Prostate gland (tissue), 2 donors: ENCODE data around the gene PARP9. TPM values are rescaled to one million over a fixed set of nuclear protein-coding genes. Genes with fewer than 3 reads are reported as not detected.
"Not testable (repeated sequence)": the region's sequence is repeated elsewhere in the genome, so short reads cannot be mapped to it uniquely, and the experiment has no call there.

Experiments
- DNase-seq: peaks from one replicate; pipeline ENCODE4 v3.0.0-alpha.2; 2019; ENCODE audit warnings: low spot score
- H3K27ac ChIP-seq, 2 donors: fragments of 200-600 bp; sonication (generic); 2 replicates each; pipeline ENCODE4 v1.5.1; 2017 to 2019
- H3K27me3 ChIP-seq: fragments of 200-600 bp; sonication (generic); replicated peaks from 2 replicates; pipeline ENCODE4 v1.5.1; 2019; ENCODE audit not compliant: insufficient read depth
- H3K36me3 ChIP-seq, 2 donors: fragments of 200-600 bp; sonication (generic); 1 replicate in 1 of 2; 2 replicates in 1 of 2; pipeline versions ENCODE4 v1.5.1 to v1.8.1; 2017 to 2019
- H3K4me1 ChIP-seq: fragments of 200-600 bp; sonication (generic); replicated peaks from 2 replicates; pipeline ENCODE4 v1.5.1; 2019
- H3K4me3 ChIP-seq, 2 donors: fragments of 200-600 bp; sonication (generic); 2 replicates each; pipeline ENCODE4 v1.5.1; 2017 to 2019
- H3K9me3 ChIP-seq: fragments of 200-600 bp; sonication (generic); 2 replicates; pipeline ENCODE4 v1.5.1; 2017
- POLR2A ChIP-seq: fragments of 450-650 bp; IDR thresholded peaks from one replicate; pipeline ENCODE4 v1.6.1; 2016; ENCODE audit warnings: antibody characterized with exemption, mild to moderate bottlenecking
- POLR2AphosphoS5 ChIP-seq: sonication (generic); formaldehyde crosslinking; IDR thresholded peaks from one replicate; pipeline ENCODE4 v1.6.1; 2017; ENCODE audit warnings: antibody characterized with exemption
- WGBS: methylation state at CpG from one replicate; pipeline ENCODE4 v1.1.5; 2018; 5-methylcytosine and 5-hydroxymethylcytosine counted together
- intact Hi-C: fragments of 100-400 bp; cut with DNase I; formaldehyde crosslinking; loops from one replicate; pipeline ENCODE4 v1.14.2; 2022
- total RNA-seq, 2 donors: library from RNA; depleted of rRNA; stranded (reverse); fragments of >200 nt; gene quantifications; one replicate each; pipeline ENCODE4 v1.1.0, GENCODE V29; 2016
- TF ChIP-seq, protein P1 (sequence below), 4 experiments: fragments of 200-600 bp in 2 of 4; fragments of 450-650 bp in 2 of 4; sonication (generic) in 2 of 4; IDR thresholded peaks; 1 replicate in 3 of 4; 2 replicates in 1 of 4; pipeline ENCODE4 v1.5.1; 2016 to 2019; ENCODE audit warnings: antibody characterized with exemption in 4 of 4, mild to moderate bottlenecking in 2 of 4, moderate library complexity in 2 of 4

Gene PARP9
- total RNA-seq, 2 donors from 2014 or later = 30.4 to 41.7 TPM

DNA sequence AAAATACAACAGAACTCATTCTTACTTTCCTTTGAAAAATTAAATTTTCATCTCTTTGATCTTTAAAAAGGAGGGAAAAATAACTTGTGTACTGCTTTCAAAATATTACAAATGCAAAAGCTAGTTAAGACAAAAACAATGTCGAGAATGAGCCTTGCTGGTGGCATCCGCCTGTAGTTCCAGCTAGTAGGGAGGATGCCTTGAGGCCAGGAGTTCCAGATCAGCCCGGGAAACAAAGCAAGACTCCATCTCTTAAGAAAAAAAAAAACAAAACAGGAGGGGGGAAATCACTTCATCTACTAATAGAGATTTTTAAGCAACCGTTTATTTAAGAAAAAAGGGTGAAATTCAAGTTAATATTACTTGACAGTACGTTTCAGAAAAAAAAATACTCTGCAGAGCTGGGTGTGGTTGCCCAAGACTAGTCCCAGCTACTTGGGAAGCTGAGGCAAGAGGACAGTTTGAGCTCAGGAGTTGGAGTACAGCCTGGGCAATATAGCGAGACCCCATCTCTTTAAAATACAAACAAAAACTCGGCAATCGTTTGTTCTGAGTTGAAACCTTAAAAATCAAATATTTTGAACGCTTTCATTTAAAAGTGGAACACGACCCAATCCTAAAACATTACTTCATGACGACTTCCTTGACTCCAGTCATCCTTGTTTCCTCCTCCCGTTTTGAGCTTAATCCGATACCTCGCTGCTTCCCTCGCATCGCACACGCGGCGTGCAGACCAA lies 50.5 kb downstream of the PARP9 start:
- DNase-seq = no peak
- H3K4me1 ChIP-seq = no peaks in the 10 kb centered on the region
- WGBS = 9% methylated on average over 19 of the region's 19 CpGs
- TF ChIP-seq POLR2AphosphoS5 (peak; percentile 53), POLR2A (no peak)
- TF ChIP-seq, protein P1, sequence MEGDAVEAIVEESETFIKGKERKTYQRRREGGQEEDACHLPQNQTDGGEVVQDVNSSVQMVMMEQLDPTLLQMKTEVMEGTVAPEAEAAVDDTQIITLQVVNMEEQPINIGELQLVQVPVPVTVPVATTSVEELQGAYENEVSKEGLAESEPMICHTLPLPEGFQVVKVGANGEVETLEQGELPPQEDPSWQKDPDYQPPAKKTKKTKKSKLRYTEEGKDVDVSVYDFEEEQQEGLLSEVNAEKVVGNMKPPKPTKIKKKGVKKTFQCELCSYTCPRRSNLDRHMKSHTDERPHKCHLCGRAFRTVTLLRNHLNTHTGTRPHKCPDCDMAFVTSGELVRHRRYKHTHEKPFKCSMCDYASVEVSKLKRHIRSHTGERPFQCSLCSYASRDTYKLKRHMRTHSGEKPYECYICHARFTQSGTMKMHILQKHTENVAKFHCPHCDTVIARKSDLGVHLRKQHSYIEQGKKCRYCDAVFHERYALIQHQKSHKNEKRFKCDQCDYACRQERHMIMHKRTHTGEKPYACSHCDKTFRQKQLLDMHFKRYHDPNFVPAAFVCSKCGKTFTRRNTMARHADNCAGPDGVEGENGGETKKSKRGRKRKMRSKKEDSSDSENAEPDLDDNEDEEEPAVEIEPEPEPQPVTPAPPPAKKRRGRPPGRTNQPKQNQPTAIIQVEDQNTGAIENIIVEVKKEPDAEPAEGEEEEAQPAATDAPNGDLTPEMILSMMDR (IDR thresholded peaks at IDR 0.05) = no peak
- no peaks in the 10 kb centered on the region for H3K36me3 ChIP-seq
- intact Hi-C loops = loop anchor here (10.0 kb wide), 1 partner anchor 99 kb away; the partner anchor contains the start of gene WDR5B
- H3K9me3 ChIP-seq = no peaks in the 10 kb centered on the region
- H3K27ac ChIP-seq = peak overlapping the region; percentile 92 to 96
- peak overlapping the region; percentile 86 to 87 for H3K4me3 ChIP-seq
- no peaks in the 10 kb centered on the region for H3K27me3 ChIP-seq

DNA sequence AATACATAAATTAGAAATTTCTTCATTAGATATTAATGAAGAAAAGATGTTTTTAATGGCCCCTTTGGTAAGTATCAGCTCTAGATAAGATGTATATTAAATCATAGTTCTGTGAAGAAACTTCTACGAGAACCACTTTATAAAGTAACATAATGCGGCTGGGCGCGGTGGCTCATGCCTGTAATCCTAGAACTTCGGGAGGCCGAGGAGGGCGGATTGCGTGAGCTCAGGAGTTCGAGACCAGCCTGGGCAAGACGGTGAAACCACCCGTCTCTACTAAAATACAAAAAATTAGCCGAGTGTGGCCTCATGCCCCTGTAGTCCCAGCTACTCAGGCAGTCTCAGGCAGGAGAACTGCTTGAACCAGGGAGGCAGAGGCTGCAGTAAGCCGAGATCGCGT lies 51.8 kb downstream of the PARP9 start:
- Histone ChIP-seq H3K4me3 (no peak overlapping the region), H3K36me3 (no peaks in the 10 kb centered on the region), H3K4me1 (no peaks in the 10 kb centered on the region), H3K9me3 (no peaks in the 10 kb centered on the region), H3K27ac (no peak overlapping the region), H3K27me3 (no peaks in the 10 kb centered on the region)
- intact Hi-C loops = loop anchor here (10.0 kb wide), 1 partner anchor 97 kb away; the partner anchor contains the start of gene WDR5B
- 88% methylated on average over 15 of the region's 15 CpGs for WGBS
- TF ChIP-seq, protein P1 (IDR thresholded peaks at IDR 0.05) = no peak
- no peak for TF ChIP-seq POLR2A
- TF ChIP-seq POLR2AphosphoS5 = no peak
- no peak for DNase-seq

DNA sequence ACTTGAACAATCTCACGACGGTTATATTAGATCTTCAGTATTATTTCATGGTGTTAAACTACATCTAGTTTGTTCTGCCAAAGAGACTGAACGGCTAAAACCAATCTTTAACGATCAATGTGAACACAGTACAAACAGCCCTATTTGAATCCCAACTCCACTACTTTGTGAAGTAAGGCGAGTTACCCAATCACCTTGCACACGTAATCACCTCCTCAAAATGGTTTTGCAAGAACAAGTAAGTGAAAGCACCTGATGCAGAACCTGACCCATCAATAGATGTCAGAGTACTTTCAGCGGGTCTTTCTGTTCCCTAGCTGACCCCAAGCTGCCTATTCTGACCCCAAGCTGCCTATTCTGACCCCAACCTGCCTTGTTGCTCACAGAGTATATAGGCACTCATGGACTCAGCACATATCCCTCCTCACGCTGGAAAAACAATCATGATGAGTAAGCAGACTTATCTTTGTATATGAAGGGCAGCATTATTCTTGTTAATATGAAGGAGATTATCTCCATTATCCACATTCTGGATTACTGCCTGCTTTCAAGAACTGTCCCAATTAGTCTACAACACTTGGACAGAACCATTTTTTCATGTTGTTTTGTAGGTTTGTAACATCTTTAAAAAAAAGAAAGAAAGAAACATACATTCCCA lies 53.1 kb downstream of the PARP9 start:
- no peaks in the 10 kb centered on the region for H3K9me3 ChIP-seq
- DNase-seq = no peak
- intact Hi-C loops = loop anchor here (10.0 kb wide), 1 partner anchor 96 kb away; the partner anchor contains the start of gene WDR5B
- no peak for TF ChIP-seq POLR2A
- H3K4me1 ChIP-seq = no peaks in the 10 kb centered on the region
- H3K27ac ChIP-seq = no peak overlapping the region
- no peaks in the 10 kb centered on the region for H3K27me3 ChIP-seq
- H3K36me3 ChIP-seq = no peaks in the 10 kb centered on the region
- WGBS = 85% methylated on average over 8 of the region's 8 CpGs
- no peak overlapping the region for H3K4me3 ChIP-seq

DNA sequence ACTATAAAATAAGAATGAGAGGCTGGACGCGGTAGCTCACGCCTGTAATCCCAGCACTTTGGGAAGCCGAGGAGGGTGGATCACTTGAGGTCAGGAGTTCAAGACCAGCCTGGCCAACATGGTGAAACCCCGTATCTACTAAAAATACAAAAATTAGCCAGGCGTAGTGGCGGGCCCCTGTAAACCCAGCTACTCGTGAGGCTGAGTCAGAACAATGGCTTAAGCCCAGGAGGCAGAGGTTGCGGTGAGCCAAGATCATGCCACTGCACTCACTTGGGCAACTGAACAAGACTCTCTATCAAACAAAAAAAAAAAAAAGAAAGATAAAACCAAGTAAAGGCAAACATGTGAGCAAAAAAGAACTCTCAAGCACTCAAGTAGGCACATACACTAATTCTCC lies 55.2 kb downstream of the PARP9 start:
- WGBS = 84% methylated on average over 9 of the region's 9 CpGs
- DNase-seq, H3K27ac ChIP-seq, H3K36me3 ChIP-seq, H3K4me1 ChIP-seq, H3K27me3 ChIP-seq, H3K4me3 ChIP-seq, intact Hi-C loops, H3K9me3 ChIP-seq: not testable (repeated sequence)

DNA sequence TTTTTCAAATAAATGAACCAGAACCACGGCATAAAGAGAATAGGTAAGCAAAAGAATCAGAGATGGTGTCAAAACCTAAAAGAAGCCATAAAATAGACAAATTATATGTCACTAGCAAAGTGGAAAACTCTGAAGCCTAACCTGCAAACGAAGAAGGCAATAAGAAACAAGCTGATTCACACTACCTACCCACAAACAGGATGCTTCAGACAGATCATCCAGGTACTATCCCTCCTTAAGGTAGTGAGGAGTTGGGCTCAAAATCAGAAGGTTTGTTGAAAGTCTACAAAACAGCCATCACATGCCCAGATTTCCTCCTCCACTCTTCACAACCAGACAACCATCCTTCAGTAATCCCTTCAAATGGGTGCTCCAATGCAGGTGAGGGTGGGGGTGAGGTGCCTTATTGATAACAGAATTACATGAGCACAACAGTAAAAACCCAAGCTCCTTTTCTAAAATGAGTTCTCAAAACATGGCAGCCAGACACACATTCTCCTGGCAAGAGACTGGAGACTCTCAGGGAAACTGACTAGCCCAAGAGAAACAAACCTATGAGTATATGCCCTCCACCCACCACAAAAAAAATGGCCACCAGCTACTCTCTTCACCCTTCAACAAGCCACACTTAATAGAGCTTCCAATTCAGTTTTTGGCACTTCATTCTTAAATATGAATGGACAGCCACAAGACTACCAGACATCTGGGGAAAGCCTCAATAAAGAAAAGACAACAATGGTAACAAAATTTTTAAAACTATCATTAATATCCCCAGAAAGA lies 55.8 kb downstream of the PARP9 start:
- WGBS = 87% methylated on average over 2 of the region's 2 CpGs
- no peak overlapping the region for H3K4me3 ChIP-seq
- intact Hi-C loops = no loop called here
- H3K27me3 ChIP-seq = no peaks in the 10 kb centered on the region
- H3K4me1 ChIP-seq = no peaks in the 10 kb centered on the region
- TF ChIP-seq POLR2A (no peak), POLR2AphosphoS5 (no peak)
- TF ChIP-seq, protein P1 (IDR thresholded peaks at IDR 0.05) = no peak
- no peaks in the 10 kb centered on the region for H3K9me3 ChIP-seq
- no peak for DNase-seq
- no peaks in the 10 kb centered on the region for H3K36me3 ChIP-seq
- H3K27ac ChIP-seq = no peak overlapping the region
